HepG2 (cell line): ENCODE data around the gene CDC6. TPM values are rescaled to one million over a fixed set of nuclear protein-coding genes. Genes with fewer than 3 reads are reported as not detected.

Experiments used
- ASH2L ChIP-seq: fragments of 300-600, 200-600 bp; sonication (generic); IDR thresholded peaks from 2 replicates; pipeline ENCODE4 v1.7.0; 2017; ENCODE audit warnings: low read depth, mild to moderate bottlenecking, moderate library complexity, mixed read lengths, low read length; ENCODE audit not compliant: insufficient read length
- ATF7-NPFF ChIP-seq: sonication (generic); formaldehyde crosslinking; IDR thresholded peaks from 2 replicates; pipeline ENCODE4 v1.8.1; 2023; ENCODE audit warnings: mild to moderate bottlenecking, low read depth, missing genetic modification reagents, moderate library complexity
- ATM ChIP-seq: fragments of 450-650 bp; IDR thresholded peaks from 2 replicates; pipeline ENCODE4 v1.7.1; 2017; ENCODE audit warnings: mild to moderate bottlenecking, borderline replicate concordance
- BRCA1 ChIP-seq: sonication (generic); formaldehyde crosslinking; IDR thresholded peaks from 2 replicates; pipeline ENCODE4 v1.4.0; 2020; ENCODE audit warnings: missing genetic modification reagents
- BRD4 ChIP-seq: sonication (generic); formaldehyde crosslinking; IDR thresholded peaks from 2 replicates; pipeline ENCODE4 v1.4.0; 2020; ENCODE audit warnings: missing genetic modification reagents
- CEBPB ChIP-seq: IDR thresholded peaks from 2 replicates; pipeline ENCODE4 v1.6.1; 2011; ENCODE audit warnings: low read depth, low read length, improper control_type of control experiment, borderline replicate concordance
- CSRNP2 ChIP-seq: sonication (generic); formaldehyde crosslinking; conservative IDR thresholded peaks from 2 replicates; pipeline ENCODE4 v1.8.0; 2022; ENCODE audit warnings: low read depth, missing genetic modification reagents
- GABPA ChIP-seq, 2 experiments: IDR thresholded peaks; 2 replicates each; pipeline ENCODE4 v1.6.1; 2011 to 2016; ENCODE audit warnings: low read depth in 2 of 2, low read length in 1 of 2, missing biosample characterization in 1 of 2, missing genetic modification characterization in 1 of 2
- KAT8 ChIP-seq: IDR thresholded peaks from 2 replicates; pipeline ENCODE4 v1.6.1; 2016; ENCODE audit warnings: missing genetic modification reagents, missing compliant biosample characterization
- KDM2A ChIP-seq: sonication (generic); formaldehyde crosslinking; IDR thresholded peaks from 2 replicates; pipeline ENCODE4 v1.4.0; 2020; ENCODE audit warnings: low read depth, missing genetic modification reagents, borderline replicate concordance
- MAF1 ChIP-seq: sonication (generic); formaldehyde crosslinking; IDR thresholded peaks from 2 replicates; pipeline ENCODE4 v1.5.0; 2020; ENCODE audit warnings: missing genetic modification reagents, borderline replicate concordance
- MAZ ChIP-seq, 2 experiments: sonication (generic) in 1 of 2; formaldehyde crosslinking in 1 of 2; IDR thresholded peaks; 2 replicates each; pipeline versions ENCODE4 v1.5.0 to v1.6.1; 2012 to 2020; ENCODE audit warnings: low read depth in 2 of 2, mild to moderate bottlenecking in 2 of 2, borderline replicate concordance in 1 of 2, improper control_type of control experiment in 1 of 2, low read length in 1 of 2, missing genetic modification reagents in 1 of 2, moderate library complexity in 1 of 2
- MEF2D ChIP-seq: sonication (generic); formaldehyde crosslinking; IDR thresholded peaks from 2 replicates; pipeline ENCODE4 v1.5.1; 2020; ENCODE audit warnings: mild to moderate bottlenecking, missing genetic modification reagents
- NR3C1 ChIP-seq: sonication (generic); formaldehyde crosslinking; IDR thresholded peaks from 2 replicates; pipeline ENCODE4 v1.4.0; 2020; ENCODE audit warnings: missing genetic modification reagents
- ONECUT2 ChIP-seq: sonication (generic); formaldehyde crosslinking; IDR thresholded peaks from 2 replicates; pipeline ENCODE4 v1.4.0; 2020; ENCODE audit warnings: missing genetic modification reagents
- TBX3 ChIP-seq: fragments of 450-650 bp; IDR thresholded peaks from 2 replicates; pipeline ENCODE4 v1.6.1; 2017; ENCODE audit warnings: antibody characterized with exemption, mild to moderate bottlenecking, inconsistent platforms, borderline replicate concordance
- ZBTB21 ChIP-seq: sonication (generic); formaldehyde crosslinking; IDR thresholded peaks from 2 replicates; pipeline ENCODE4 v1.4.0; 2020; ENCODE audit warnings: missing genetic modification reagents
- ZNF17 ChIP-seq: sonication (generic); formaldehyde crosslinking; IDR thresholded peaks from 2 replicates; pipeline ENCODE4 v1.5.0; 2020; ENCODE audit warnings: mild to moderate bottlenecking, missing genetic modification reagents
- ZNF296 ChIP-seq: sonication (generic); formaldehyde crosslinking; conservative IDR thresholded peaks from 2 replicates; pipeline ENCODE4 v1.5.0; 2020; ENCODE audit warnings: mild to moderate bottlenecking, missing genetic modification reagents
- ZNF350 ChIP-seq: sonication (generic); formaldehyde crosslinking; IDR thresholded peaks from 2 replicates; pipeline ENCODE4 v1.4.0; 2020; ENCODE audit warnings: mild to moderate bottlenecking, low read depth, missing genetic modification reagents, borderline replicate concordance
- ZNF430 ChIP-seq: sonication (generic); formaldehyde crosslinking; IDR thresholded peaks from 2 replicates; pipeline ENCODE4 v1.9.0; 2021; ENCODE audit warnings: mild to moderate bottlenecking, missing genetic modification reagents
- ZNF598 ChIP-seq: sonication (generic); formaldehyde crosslinking; IDR thresholded peaks from 2 replicates; pipeline ENCODE4 v1.5.1; 2020; ENCODE audit warnings: mild to moderate bottlenecking, missing genetic modification reagents, borderline replicate concordance
- ZNF616 ChIP-seq: sonication (generic); formaldehyde crosslinking; IDR thresholded peaks from 2 replicates; pipeline ENCODE4 v1.5.0; 2020; ENCODE audit warnings: low read depth, mild to moderate bottlenecking, missing genetic modification reagents
- ZNF652 ChIP-seq: IDR thresholded peaks from 2 replicates; pipeline ENCODE4 v1.6.1; 2016; ENCODE audit warnings: low read depth, borderline replicate concordance
- ZNF770 ChIP-seq: sonication (generic); formaldehyde crosslinking; IDR thresholded peaks from 2 replicates; pipeline ENCODE4 v1.5.0; 2020; ENCODE audit warnings: mild to moderate bottlenecking, missing genetic modification reagents
- ZSCAN21 ChIP-seq: sonication (generic); formaldehyde crosslinking; IDR thresholded peaks from 2 replicates; pipeline ENCODE4 v1.8.0; 2022; ENCODE audit warnings: mild to moderate bottlenecking, missing genetic modification reagents, moderate library complexity, borderline replicate concordance
- ZSCAN31 ChIP-seq: sonication (generic); formaldehyde crosslinking; IDR thresholded peaks from 2 replicates; pipeline ENCODE4 v1.5.0; 2020; ENCODE audit warnings: low read depth, mild to moderate bottlenecking, missing genetic modification reagents
- polyA plus RNA-seq, 8 experiments: library from polyadenylated mRNA; depleted of rRNA in 3 of 8; stranded (reverse) in 7 of 8; unstranded in 1 of 8; fragments of >200 nt; fragmentation: Illumina TruSeq in 4 of 8; extraction: Trizol in 4 of 8; gene quantifications; 2 replicates each; pipeline versions ENCODE4 v1.2.1 to v1.2.3, GENCODE V29; 2011 to 2016; ENCODE audit warnings: low read depth in 4 of 8, missing spikeins in 1 of 8, mixed read lengths in 1 of 8; ENCODE audit not compliant: insufficient read depth in 1 of 8
- total RNA-seq, 5 experiments: library from RNA; depleted of rRNA; stranded (reverse); fragments of >200 nt; fragmentation: Illumina TruSeq; extraction: Trizol; gene quantifications; 2 replicates each; pipeline ENCODE4 v1.2.3, GENCODE V29; 2016; ENCODE audit warnings: low read depth in 1 of 5

The CDC6 gene
- total and polyA plus RNA-seq, 2 of the 13 experiments (the other 11 are each of a cell fraction or from before 2014, with no cell fraction given) = 17.4 to 114 TPM

DNA sequence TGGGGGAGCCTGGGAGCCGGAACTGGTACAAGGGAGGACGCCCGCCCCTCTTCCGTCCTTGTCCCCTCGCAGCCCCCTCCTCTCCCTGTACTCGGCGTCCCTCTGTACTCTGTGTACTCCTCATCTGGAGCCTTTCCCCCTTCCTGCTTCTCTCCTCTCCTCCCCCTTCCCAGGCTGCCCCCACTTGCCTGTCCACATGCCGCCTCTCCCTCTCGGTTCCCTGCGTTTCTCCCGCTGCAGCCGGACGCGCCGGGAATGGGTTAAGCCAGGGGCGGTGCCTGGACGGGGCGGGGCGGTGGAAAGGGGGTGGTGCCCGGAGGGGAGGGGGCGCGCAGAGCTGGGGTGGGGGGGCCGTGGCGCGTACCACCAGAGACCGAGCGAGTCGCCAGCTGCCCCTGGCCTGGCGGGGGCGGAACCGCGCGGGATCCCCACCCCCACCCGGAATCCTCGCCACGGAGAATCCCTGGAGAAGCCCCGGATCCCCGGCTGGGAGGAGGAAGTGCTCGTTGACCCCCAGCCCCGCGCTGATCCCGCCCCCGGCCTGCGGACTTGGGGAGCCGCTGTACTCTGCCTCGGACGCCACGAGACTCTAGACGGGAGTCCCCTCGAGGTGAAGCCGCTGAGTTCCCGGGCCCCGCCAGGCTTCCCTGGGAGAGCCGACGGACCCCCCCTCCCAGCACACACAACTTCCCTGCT lies 54.3 kb downstream of the CDC6 start (continued):
- TF ChIP-seq ZNF770 (CRISPR knock-in tag) (no peak), ZSCAN31 (CRISPR knock-in tag) (0 out of 2 replicates have a peak, but pooled peaks have one; percentile 9), MAZ (IDR thresholded peaks at IDR 0.05; ENCODE audit: borderline replicate concordance, low read depth, low read length) (peak; percentile 53; the same call in 1 of the 2 replicates), MAZ (CRISPR knock-in tag; IDR thresholded peaks at IDR 0.05; ENCODE audit: low read depth) (no peak; the same call in 1 of the 2 replicates), ZNF616 (CRISPR knock-in tag) (0 out of 2 replicates have a peak, but pooled peaks have one; percentile 30), GABPA (IDR thresholded peaks at IDR 0.05; ENCODE audit: low read depth, low read length) (peak; percentile 20; the same call in 1 of the 2 replicates), GABPA (CRISPR knock-in tag; IDR thresholded peaks at IDR 0.05; ENCODE audit: low read depth) (peak; percentile 71), BRCA1 (CRISPR knock-in tag) (no peak), ZNF17 (no peak), ZNF296 (CRISPR knock-in tag) (no peak), MEF2D (CRISPR knock-in tag) (0 out of 2 replicates have a peak, but pooled peaks have one; percentile 7), ZNF652 (CRISPR knock-in tag) (peak; percentile 97), CSRNP2 (CRISPR knock-in tag) (0 out of 2 replicates have a peak, but pooled peaks have one; percentile 23), TBX3 (no peak), MAF1 (CRISPR knock-in tag) (0 out of 2 replicates have a peak, but pooled peaks have one; percentile 24), ZNF598 (CRISPR knock-in tag) (no peak), ZBTB21 (CRISPR knock-in tag) (peak; percentile 28; the same call in 1 of the 2 replicates), CEBPB (no peak), ASH2L (no peak), ZNF350 (CRISPR knock-in tag) (no peak), ONECUT2 (no peak), KDM2A (CRISPR knock-in tag) (peak; percentile 22; the same call in 1 of the 2 replicates), ZNF430 (0 out of 2 replicates have a peak, but pooled peaks have one; percentile 6), BRD4 (no peak), NR3C1 (CRISPR knock-in tag) (no peak), ZSCAN21 (no peak), ATF7-NPFF (CRISPR knock-in tag) (peak; percentile 32; the same call in 1 of the 2 replicates), KAT8 (CRISPR knock-in tag) (peak; percentile 22; the same call in 1 of the 2 replicates), ATM (no peak)
